HK-2 (cell line): ENCODE measurements around the gene LAMTOR5.

ENCODE experiments used
- DNase-seq: peaks from one replicate; pipeline ENCODE4 v3.0.0-alpha.2; 2018; ENCODE audit not compliant: unreplicated experiment

LAMTOR5 gene

GRCh38 chr1:110387048-110387754 is 20.3 kb downstream of the LAMTOR5 start:
- DNase-seq, result no peak

- DNase-seq, result no peak
These were observed 22.1 kb downstream of the LAMTOR5 start for GRCh38 chr1:110385369-110385768.

GRCh38 chr1:110384581-110385321 is 22.7 kb downstream of the LAMTOR5 start:
- DNase-seq, result no peak

GRCh38 chr1:110383251-110383990 is 24.1 kb downstream of the LAMTOR5 start:
- DNase-seq, result no peak

- no peak for DNase-seq
These were observed 26.7 kb downstream of the LAMTOR5 start for GRCh38 chr1:110380672-110381283.

GRCh38 chr1:110375490-110375889 is 32.0 kb downstream of the LAMTOR5 start:
- DNase-seq, result no peak

GRCh38 chr1:110370827-110371226 is 36.7 kb downstream of the LAMTOR5 start:
- DNase-seq, result no peak

- no peak for DNase-seq
These were observed 43.3 kb downstream of the LAMTOR5 start for GRCh38 chr1:110364221-110364620.

GRCh38 chr1:110361856-110362255 is 45.6 kb downstream of the LAMTOR5 start:
- DNase-seq, result no peak

GRCh38 chr1:110360431-110360830 is 47.1 kb downstream of the LAMTOR5 start:
- DNase-seq, result no peak

- no peak for DNase-seq
These were observed 51.1 kb downstream of the LAMTOR5 start for GRCh38 chr1:110356379-110356778.

GRCh38 chr1:110355321-110355720 is 52.2 kb downstream of the LAMTOR5 start:
- DNase-seq, result no peak
